HG03575 (cell line): ENCODE results near the gene SMYD3.
"Not testable (repeated sequence)": the region's sequence is repeated elsewhere in the genome, so short reads cannot be mapped to it uniquely, and the experiment has no call there.

ENCODE experiments used
- ATAC-seq: cut with Tn5 transposase; IDR thresholded peaks from one replicate; pipeline ENCODE4 v1.9.1; 2021; ENCODE audit not compliant: unreplicated experiment, insufficient number of reproducible peaks, low FRiP score; ENCODE audit errors: extremely low read depth

The SMYD3 gene

DNA sequence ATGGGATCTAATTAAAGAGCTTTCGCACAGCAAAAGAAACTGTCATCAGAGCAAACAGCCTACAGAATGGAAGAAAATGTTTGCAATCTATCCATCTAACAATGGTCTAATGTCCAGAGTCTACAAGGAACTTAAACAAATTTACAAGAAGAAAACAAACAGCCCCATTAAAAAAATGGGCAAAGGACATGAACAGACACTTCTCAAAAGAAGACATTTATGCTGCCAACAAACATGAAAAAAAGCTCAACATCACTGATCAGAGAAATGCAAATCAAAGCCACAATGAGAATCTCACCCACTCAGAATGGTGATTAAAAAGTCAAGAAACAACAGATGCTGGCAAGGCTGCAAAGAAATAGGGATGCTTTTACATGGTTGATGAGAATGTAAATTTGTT, 561.9 kb downstream of the SMYD3 start:
- ATAC-seq: not testable (repeated sequence)

- ATAC-seq: no peak
Measured at GRCh38 chr1:245942856-245943255, 564.2 kb downstream of the SMYD3 start.

- ATAC-seq: not testable (repeated sequence)
Measured at GRCh38 chr1:245941771-245942170, 565.3 kb downstream of the SMYD3 start.

DNA sequence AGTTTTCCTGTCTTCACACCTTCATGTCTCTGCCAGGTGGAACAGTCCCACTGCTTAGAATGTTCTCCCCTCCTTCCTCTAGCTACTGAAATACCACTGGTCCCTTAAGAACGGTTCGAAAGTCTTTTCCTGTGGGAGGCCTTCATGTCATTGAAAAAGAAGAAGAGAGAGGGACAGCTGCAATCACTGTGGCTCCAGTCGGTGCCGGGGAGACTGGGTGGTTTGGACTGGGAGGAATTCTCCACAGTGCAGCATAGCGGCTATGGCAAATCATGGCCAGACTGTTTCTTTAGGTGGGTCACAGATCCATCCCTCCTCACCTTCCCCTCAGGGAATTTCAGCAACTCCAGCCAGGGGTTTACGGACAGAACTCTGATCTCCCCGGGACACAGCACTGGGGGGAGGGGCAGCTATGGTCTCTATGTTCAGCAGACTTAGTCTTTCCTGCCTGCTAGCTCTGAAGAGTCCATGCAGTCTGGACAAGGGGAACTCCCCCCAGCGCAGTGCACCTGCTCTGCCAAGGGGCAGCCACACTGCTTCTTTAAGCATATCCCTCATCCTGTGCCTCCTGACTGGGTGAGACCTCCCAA, 567.2 kb downstream of the SMYD3 start:
- no peak for ATAC-seq

DNA sequence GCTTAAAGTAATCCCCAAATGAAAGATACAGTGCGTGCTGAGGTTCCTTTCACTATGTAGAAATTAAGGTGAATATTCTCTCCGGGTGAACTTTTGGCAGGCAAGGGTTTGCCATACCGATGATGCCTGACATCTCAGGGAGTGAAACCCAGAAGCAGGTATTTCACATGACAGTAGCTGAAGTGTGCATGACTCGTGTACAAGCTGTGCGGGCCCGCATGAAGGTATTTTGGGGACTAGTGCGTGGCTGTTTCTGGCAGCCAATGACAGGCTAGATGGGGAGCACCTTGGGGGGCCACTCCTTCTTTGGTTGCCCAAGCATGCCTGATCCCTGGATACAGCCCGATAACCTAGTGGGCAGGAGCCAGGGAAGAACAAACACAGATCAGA, 569.0 kb downstream of the SMYD3 start:
- ATAC-seq: no peak

GRCh38 chr1:245937316-245938045, 569.6 kb downstream of the SMYD3 start:
- ATAC-seq: no peak

GRCh38 chr1:245934409-245934808, 572.7 kb downstream of the SMYD3 start:
- no peak for ATAC-seq

DNA sequence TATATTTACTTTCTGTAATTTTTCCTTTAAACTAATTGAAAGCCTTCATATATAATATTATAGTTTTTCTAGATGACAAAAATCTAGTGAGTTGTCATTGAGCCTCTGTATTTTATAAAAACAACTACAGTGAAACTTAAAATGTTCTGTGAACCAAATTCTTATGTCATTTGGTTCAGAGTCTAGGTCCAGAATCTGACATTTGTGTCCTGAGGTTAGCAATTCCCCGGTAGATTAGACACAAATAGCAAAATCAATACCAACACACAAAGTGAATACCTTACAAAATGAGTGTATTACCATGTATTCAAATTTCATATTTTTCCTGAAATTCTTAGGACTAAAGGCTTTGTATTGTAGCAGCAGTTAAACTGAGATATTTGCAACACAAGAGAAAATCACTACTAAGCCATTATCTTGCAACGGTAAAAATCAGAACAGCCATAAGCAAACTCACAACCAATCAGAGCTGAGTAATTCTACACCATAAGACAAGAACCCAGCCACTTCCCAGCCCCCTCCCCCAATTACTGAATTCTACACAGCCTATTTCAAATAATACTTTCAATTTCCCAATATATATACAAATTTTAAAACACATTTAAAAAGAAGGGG, 573.5 kb downstream of the SMYD3 start:
- no peak for ATAC-seq

- no peak for ATAC-seq
Measured at GRCh38 chr1:245932302-245932972, 574.6 kb downstream of the SMYD3 start.

GRCh38 chr1:245931450-245931849, 575.6 kb downstream of the SMYD3 start:
- no peak for ATAC-seq

DNA sequence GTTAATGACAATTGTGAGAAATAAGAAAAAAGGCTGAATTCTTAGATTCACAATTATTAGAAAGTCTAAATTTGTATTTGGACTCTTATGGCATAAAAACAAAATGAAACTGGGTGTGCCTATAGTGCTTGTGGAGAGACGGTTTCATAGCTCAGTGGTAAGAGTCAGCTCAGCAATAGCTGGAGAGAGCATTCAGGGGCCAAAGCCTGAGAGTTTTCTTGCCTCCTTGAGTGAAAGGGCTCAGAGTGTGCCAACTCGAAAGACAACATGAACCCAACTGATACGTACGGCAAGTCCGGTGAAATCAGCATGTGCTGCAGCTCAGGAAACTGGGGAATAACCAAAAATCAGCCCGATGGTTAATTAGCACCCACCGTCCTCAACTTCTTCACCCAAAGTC, 577.9 kb downstream of the SMYD3 start:
- ATAC-seq: no peak

GRCh38 chr1:245926888-245927287, 580.2 kb downstream of the SMYD3 start:
- ATAC-seq: no peak

- ATAC-seq: no peak
Measured at GRCh38 chr1:245923215-245923614, 583.9 kb downstream of the SMYD3 start.

GRCh38 chr1:245921417-245921816, 585.7 kb downstream of the SMYD3 start:
- no peak for ATAC-seq

DNA sequence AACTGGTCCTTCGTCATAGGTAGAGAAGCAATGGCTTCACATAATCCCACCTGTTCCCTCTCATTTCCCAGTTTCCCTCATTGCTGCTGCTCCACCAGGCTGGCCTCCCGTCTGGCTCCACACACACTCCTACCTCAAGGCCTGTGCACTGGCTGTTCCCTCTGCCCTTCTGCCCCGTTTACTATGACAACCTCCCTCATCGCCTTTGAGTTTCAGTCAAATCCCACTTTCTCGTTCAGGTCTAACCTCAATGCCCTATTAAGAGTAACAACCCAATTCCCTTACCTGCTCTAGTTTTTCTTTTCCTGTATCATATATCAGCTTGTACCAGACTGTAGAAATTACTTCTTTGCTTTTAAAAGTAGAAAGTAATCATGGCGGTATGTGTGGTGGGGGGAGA, 589.7 kb downstream of the SMYD3 start:
- ATAC-seq: no peak

DNA sequence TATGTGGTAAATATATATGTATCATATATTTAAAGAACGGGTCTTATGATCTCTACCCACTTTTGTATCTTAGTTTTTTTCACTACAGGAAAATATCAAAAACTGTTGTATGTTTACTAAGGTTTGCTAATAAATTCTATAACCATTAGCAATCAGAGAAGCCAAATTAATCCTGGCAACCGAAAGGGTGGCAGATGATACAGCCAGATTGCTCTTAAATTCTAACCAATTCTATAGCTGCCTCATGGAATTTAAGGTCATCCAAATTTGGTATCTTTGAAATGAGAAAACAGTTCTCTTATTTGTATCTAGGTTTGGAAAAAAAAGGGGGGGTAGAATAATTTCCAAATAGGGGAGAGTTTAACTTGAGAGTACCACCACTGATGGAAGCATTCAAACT, 591.2 kb downstream of the SMYD3 start:
- ATAC-seq: no peak

DNA sequence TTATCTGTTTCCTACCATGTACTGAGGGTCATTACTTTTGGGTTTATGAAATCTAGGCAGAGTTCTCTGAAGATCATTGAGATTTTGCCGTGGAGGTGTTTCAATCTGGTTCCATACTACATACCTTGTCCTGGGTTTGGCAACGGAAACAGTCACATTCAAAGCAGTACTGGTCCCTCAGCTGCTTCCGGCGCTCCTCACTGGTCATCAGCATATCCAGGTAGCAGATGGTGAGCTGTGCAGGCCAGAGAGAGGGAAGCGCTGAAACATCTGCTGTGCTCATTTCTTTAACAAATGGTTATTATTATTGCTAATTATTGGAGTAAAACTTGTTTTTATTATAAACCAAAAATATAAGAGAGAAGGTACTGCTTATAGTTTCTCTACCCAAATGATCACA, 591.7 kb downstream of the SMYD3 start:
- no peak for ATAC-seq

- no peak for ATAC-seq
Measured at GRCh38 chr1:245908543-245908942, 598.5 kb downstream of the SMYD3 start.

DNA sequence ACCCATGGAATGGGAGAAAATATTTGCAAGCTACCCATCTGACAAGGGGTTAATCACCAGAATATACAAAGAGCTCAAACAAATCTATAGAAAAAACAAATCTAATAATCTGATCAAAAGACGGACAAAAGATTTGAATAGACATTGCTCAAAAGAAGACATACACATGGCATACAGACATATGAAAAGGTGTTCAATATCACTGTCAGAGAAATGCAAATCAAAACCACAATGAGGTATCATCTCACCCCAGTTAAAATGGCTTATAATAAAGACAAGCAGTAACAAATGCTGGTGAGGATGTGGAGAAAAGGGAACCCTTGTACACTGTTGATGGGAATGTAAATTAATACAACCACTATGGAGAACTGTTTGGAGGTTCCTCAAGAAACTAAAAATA, 600.9 kb downstream of the SMYD3 start:
- no peak for ATAC-seq

GRCh38 chr1:245903851-245904250, 603.2 kb downstream of the SMYD3 start:
- no peak for ATAC-seq
